Tibial nerve (tissue), 3 donors: ENCODE results near the gene CLASP1.

Experiments used
- CTCF ChIP-seq, 5 experiments: fragments of 200-600 bp in 3 of 5; fragments of 450-650 bp in 2 of 5; sonication (generic) in 3 of 5; IDR thresholded peaks; one replicate each; pipeline ENCODE4 v1.5.1; 2016 to 2019; ENCODE audit warnings: antibody characterized with exemption in 5 of 5, mild to moderate bottlenecking in 3 of 5, moderate library complexity in 2 of 5
- POLR2A ChIP-seq, 2 donors: fragments of 450-650 bp; IDR thresholded peaks; one replicate each; pipeline ENCODE4 v1.6.1; 2017; ENCODE audit warnings: antibody characterized with exemption in 2 of 2, mild to moderate bottlenecking in 2 of 2, moderate library complexity in 2 of 2

GRCh38 chr2:121625953-121626352, 23.3 kb downstream of the CLASP1 start:
- TF ChIP-seq POLR2A (IDR thresholded peaks at IDR 0.05): no peak
- no peak for TF ChIP-seq CTCF (IDR thresholded peaks at IDR 0.05)
